Breast epithelium (tissue), 4 donors: ENCODE results near the gene PRDM16. TPM values are rescaled to one million over a fixed set of nuclear protein-coding genes. Genes with fewer than 3 reads are reported as not detected.

Source experiments
- DNase-seq, 2 donors: peaks; one replicate each; pipeline ENCODE4 v3.0.0-alpha.2; 2019; ENCODE audit warnings: low spot score in 2 of 2
- H3K27ac ChIP-seq, 2 donors: fragments of 200-600 bp; sonication (generic) in 1 of 2; one replicate each; pipeline ENCODE4 v1.5.1; 2016 to 2019; ENCODE audit warnings: mild to moderate bottlenecking in 1 of 2
- H3K27me3 ChIP-seq, 2 donors: fragments of 200-600 bp; sonication (generic) in 1 of 2; one replicate each; pipeline versions ENCODE4 v1.5.1 to v1.6.0; 2017 to 2019; ENCODE audit warnings: control low read depth in 1 of 2, mild to moderate bottlenecking in 1 of 2
- H3K36me3 ChIP-seq: fragments of 200-600 bp; one replicate; pipeline ENCODE4 v1.5.1; 2019
- H3K4me1 ChIP-seq, 2 donors: fragments of 200-600 bp; sonication (generic); one replicate each; pipeline ENCODE4 v1.5.1; 2016 to 2019; ENCODE audit warnings: control low read depth in 1 of 2
- H3K4me3 ChIP-seq, 3 donors: fragments of 200-600 bp; sonication (generic); 1 replicate in 2 of 3; 2 replicates in 1 of 3; pipeline ENCODE4 v1.5.1; 2016 to 2019; ENCODE audit warnings: mild to moderate bottlenecking in 3 of 3, moderate library complexity in 2 of 3
- H3K9me3 ChIP-seq, 2 donors: fragments of 200-600 bp; sonication (generic) in 1 of 2; one replicate each; pipeline ENCODE4 v1.5.1; 2016 to 2019; ENCODE audit warnings: control low read depth in 1 of 2
- POLR2A ChIP-seq: fragments of 450-650 bp; IDR thresholded peaks from one replicate; pipeline ENCODE4 v1.6.1; 2016; ENCODE audit warnings: antibody characterized with exemption, mild to moderate bottlenecking, moderate library complexity
- POLR2AphosphoS5 ChIP-seq, 3 donors: sonication (generic); formaldehyde crosslinking; IDR thresholded peaks; one replicate each; pipeline ENCODE4 v1.6.1; 2017; ENCODE audit warnings: antibody characterized with exemption in 3 of 3
- intact Hi-C: fragments of 100-400 bp; cut with DNase I; formaldehyde crosslinking; loops from one replicate; pipeline ENCODE4 v1.15.1; 2023; ENCODE audit warnings: low total_unique reads
- total RNA-seq, 3 donors: library from RNA; depleted of rRNA; stranded (reverse); fragments of >200 nt; gene quantifications; one replicate each; pipeline ENCODE4 v1.1.0, GENCODE V29; 2016
- TF ChIP-seq, protein P1 (sequence below), 3 donors: fragments of 450-650 bp; IDR thresholded peaks; one replicate each; pipeline ENCODE4 v1.5.1; 2016 to 2017; ENCODE audit warnings: antibody characterized with exemption in 3 of 3, mild to moderate bottlenecking in 3 of 3, moderate library complexity in 3 of 3

PRDM16 gene
- total RNA-seq, 3 donors from 2014 or later: 0.48 to 3.8 (median 3.6) TPM

DNA sequence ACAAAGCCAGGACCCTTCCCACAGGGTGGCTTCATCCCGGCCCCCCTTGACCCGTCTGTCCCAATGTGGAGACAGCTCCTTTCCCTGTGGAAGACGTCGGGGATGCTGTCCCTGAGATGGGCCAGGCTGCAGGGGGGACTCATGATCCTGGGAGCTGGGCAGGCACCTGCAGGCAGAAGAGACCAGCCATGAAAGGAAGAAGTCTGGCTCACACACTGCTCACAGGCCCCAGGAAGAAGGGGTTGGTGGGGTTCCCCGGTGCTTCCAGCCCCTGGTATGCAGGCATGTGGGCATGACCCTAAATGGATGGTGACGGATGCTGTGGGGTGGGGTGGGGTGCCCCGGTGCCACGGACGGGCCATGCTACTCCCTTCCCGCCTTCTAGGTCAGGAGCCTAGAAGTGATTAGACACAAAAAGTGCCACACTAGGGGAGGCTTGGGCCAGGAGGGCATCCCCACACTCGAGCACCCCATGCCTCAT, 39.5 kb upstream of the PRDM16 start:
- TF ChIP-seq POLR2AphosphoS5 (IDR thresholded peaks at IDR 0.05) (no peak), POLR2A (no peak)
- TF ChIP-seq, protein P1, sequence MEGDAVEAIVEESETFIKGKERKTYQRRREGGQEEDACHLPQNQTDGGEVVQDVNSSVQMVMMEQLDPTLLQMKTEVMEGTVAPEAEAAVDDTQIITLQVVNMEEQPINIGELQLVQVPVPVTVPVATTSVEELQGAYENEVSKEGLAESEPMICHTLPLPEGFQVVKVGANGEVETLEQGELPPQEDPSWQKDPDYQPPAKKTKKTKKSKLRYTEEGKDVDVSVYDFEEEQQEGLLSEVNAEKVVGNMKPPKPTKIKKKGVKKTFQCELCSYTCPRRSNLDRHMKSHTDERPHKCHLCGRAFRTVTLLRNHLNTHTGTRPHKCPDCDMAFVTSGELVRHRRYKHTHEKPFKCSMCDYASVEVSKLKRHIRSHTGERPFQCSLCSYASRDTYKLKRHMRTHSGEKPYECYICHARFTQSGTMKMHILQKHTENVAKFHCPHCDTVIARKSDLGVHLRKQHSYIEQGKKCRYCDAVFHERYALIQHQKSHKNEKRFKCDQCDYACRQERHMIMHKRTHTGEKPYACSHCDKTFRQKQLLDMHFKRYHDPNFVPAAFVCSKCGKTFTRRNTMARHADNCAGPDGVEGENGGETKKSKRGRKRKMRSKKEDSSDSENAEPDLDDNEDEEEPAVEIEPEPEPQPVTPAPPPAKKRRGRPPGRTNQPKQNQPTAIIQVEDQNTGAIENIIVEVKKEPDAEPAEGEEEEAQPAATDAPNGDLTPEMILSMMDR (IDR thresholded peaks at IDR 0.05): no peak
- Histone ChIP-seq H3K36me3 (no peaks in the 10 kb centered on the region), H3K27me3 (peaks cover 4 to 74% of the 10 kb centered on the region in 2 donors), H3K9me3 (peaks cover 0 to 2% of the 10 kb centered on the region in 2 donors), H3K4me1 (no peaks in the 10 kb centered on the region), H3K4me3 (no peak overlapping the region), H3K27ac (no peak overlapping the region)
- DNase-seq: peak in 1 of 2 donors; percentile 43
- intact Hi-C loops: no loop called here

DNA sequence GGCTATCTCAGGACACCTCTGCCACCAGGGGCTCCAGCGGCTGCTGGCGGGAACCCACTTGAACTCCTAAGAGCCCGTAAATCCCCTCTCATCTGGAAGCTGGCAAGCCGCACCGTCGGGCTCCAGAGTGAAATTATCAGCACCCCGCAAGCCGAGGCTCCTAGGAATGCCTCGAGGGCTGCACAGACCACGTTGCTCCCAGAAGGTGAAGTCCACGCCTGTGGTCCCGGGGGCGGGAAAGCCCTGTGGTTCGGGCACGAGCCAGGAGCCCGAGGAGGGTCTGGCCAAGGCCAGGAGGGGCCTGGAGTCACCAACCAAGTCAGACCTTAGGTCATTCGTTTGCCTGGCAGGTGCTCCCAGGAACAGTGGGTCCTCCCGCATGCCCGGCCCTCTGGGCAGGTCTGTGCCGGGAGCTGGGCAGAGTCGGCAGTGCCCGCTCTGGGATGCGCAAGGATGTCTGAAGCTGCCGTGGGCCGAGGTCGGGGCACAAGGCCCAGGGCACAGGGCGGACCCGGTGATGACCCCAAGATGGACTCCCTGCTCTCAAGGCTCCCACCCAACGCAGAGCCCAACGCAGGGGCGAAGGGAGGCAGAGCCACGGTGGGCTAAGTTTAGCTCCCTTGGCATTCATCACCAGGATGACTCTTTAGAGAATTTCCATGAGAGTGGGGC, 38.9 kb upstream of the PRDM16 start:
- H3K9me3 ChIP-seq: no peaks in the 10 kb centered on the region
- H3K4me3 ChIP-seq: no peak overlapping the region
- H3K27ac ChIP-seq: no peak overlapping the region
- intact Hi-C loops: no loop called here
- no peaks in the 10 kb centered on the region for H3K36me3 ChIP-seq
- TF ChIP-seq POLR2AphosphoS5 (IDR thresholded peaks at IDR 0.05) (no peak), POLR2A (no peak)
- TF ChIP-seq, protein P1 (IDR thresholded peaks at IDR 0.05): no peak
- no peaks in the 10 kb centered on the region for H3K4me1 ChIP-seq
- DNase-seq: peak in 1 of 2 donors; percentile 43
- H3K27me3 ChIP-seq: peaks cover 4 to 73% of the 10 kb centered on the region in 2 donors

DNA sequence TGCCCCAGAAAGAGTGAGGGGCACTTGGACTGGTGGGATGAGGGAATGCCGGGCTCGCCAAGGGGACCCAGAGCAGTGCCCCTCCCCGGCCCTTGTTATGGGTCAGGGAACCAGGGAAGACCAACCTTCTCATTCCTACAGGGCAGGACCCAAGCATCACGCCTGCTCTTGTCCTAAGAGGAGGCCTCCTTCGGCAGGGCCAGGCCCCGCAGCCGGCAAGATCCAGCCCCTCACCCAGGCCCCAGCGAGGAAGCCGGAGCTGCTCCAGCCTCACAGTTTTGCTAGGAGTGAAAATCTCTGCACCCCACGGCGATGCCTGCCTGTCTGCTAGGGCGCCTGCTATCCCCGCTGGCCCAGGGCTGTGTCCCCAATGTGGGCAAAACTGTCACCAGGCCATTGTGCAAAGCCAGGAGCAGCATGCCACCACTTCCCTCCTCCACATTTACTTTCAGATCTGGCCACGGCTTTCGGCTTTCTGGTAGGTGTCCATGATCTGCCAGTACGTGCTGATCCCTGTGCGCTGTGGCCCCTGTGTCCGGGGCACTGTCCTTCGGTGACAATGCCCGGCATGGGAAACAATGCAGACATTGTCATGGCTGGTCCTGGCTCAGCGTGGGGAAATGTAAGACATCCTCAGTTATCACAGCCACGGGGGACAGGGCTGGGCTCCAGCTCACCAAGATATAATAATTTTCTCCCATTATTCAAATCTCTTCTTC, 38.2 kb upstream of the PRDM16 start:
- Histone ChIP-seq H3K9me3 (no peaks in the 10 kb centered on the region), H3K4me3 (no peak overlapping the region), H3K36me3 (no peaks in the 10 kb centered on the region), H3K27ac (no peak overlapping the region), H3K27me3 (peaks cover 4 to 70% of the 10 kb centered on the region in 2 donors), H3K4me1 (no peaks in the 10 kb centered on the region)
- DNase-seq: peak in 1 of 2 donors; percentile 38
- intact Hi-C loops: no loop called here
- TF ChIP-seq POLR2A (no peak), POLR2AphosphoS5 (IDR thresholded peaks at IDR 0.05) (no peak)
- TF ChIP-seq, protein P1 (IDR thresholded peaks at IDR 0.05): no peak

DNA sequence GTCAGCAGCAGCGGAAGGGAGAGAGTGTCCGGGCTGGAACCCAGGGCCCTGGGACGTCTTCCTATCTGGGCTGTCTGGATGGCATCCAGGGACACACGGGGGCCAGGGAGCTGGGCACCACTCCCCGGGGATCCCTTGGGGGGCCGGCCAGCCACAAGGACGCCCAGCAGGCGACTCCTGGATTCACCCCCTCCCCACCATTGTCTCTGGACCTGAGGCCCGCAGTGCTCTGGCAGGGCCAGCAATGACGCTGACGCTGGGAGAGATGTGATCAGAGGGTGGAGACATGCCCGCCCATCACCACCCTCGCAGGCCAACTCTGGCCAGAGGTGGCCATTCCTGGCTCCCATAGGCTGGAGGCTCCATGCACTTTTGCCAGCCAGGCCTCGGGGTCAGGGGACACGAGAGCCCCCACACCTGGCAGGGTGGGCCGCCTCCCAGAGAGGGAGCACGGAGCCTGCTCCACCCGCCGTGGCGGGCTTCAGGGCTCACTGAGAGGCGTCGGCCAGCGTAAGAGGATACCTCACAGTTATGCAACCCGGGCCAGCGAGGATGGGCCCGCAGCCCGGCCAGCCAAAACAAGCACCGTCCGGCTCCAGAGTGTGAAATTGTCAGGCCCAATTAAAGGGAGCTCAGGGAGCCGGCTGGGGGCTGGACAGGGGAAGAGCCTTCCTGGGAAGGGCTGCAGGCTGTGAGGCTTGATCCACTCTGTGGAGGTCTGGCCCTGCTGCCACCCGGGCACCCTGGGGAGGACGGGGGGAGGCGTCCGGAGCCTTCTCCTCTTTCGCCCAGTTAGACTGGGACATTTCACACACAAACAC, 37.4 kb upstream of the PRDM16 start:
- Histone ChIP-seq H3K27ac (no peak overlapping the region), H3K27me3 (peaks cover 4 to 77% of the 10 kb centered on the region in 2 donors)

More for the DNA sequence above, 37.4 kb upstream of the PRDM16 start:
- intact Hi-C loops: no loop called here
- Histone ChIP-seq H3K36me3 (no peaks in the 10 kb centered on the region), H3K9me3 (no peaks in the 10 kb centered on the region), H3K4me3 (no peak overlapping the region), H3K4me1 (no peaks in the 10 kb centered on the region)
- TF ChIP-seq, protein P1 (IDR thresholded peaks at IDR 0.05): no peak
- TF ChIP-seq POLR2AphosphoS5 (IDR thresholded peaks at IDR 0.05) (no peak), POLR2A (no peak)
- DNase-seq: peak in 1 of 2 donors; percentile 43
